Mesenchymal stem cell (in vitro differentiated cells and primary cell): ENCODE results near the gene MIF4GD.
A peak's percentile ranks its signal among the peaks of the same experiment; 100 is the strongest.

Experiments
- DNase-seq: peaks from one replicate; pipeline ENCODE4 v3.0.0-alpha.2; 2013
- H2AFZ ChIP-seq: one replicate; pipeline ENCODE4 v1.6.1; 2013; ENCODE audit warnings: low read depth, mild to moderate bottlenecking, control low read depth, inconsistent platforms, low read length, moderate library complexity
- H2AK5ac ChIP-seq: 2 replicates; pipeline ENCODE4 v1.6.1; 2013; ENCODE audit warnings: low read length, moderate library complexity, mild to moderate bottlenecking, inconsistent platforms; ENCODE audit not compliant: severe bottlenecking
- H2BK120ac ChIP-seq: one replicate; pipeline ENCODE4 v1.6.1; 2013; ENCODE audit warnings: low read depth, mild to moderate bottlenecking, inconsistent platforms, low read length, moderate library complexity
- H2BK12ac ChIP-seq, 2 experiments: one replicate each; pipeline ENCODE4 v1.6.1; 2013; ENCODE audit warnings: inconsistent platforms in 2 of 2, low read length in 2 of 2, mild to moderate bottlenecking in 2 of 2, moderate library complexity in 2 of 2, control low read depth in 1 of 2
- H2BK15ac ChIP-seq: one replicate; pipeline ENCODE4 v1.6.1; 2013; ENCODE audit warnings: mild to moderate bottlenecking, low read depth, inconsistent platforms; ENCODE audit not compliant: poor library complexity, severe bottlenecking
- H2BK5ac ChIP-seq: 2 replicates; pipeline ENCODE4 v1.6.1; 2013; ENCODE audit warnings: low read depth, mild to moderate bottlenecking, low read length, control low read depth, inconsistent platforms; ENCODE audit not compliant: poor library complexity, severe bottlenecking
- H3K14ac ChIP-seq, 2 experiments: one replicate each; pipeline ENCODE4 v1.6.1; 2013; ENCODE audit warnings: inconsistent platforms in 2 of 2, low read length in 2 of 2, control low read depth in 1 of 2, mild to moderate bottlenecking in 1 of 2, moderate library complexity in 1 of 2
- H3K18ac ChIP-seq, 2 experiments: one replicate each; pipeline ENCODE4 v1.6.1; 2013; ENCODE audit warnings: inconsistent platforms in 2 of 2, low read length in 2 of 2, control low read depth in 1 of 2, low read depth in 1 of 2, mild to moderate bottlenecking in 1 of 2
- H3K23ac ChIP-seq, 2 experiments: one replicate each; pipeline ENCODE4 v1.6.1; 2013; ENCODE audit warnings: inconsistent platforms in 2 of 2, low read length in 2 of 2, mild to moderate bottlenecking in 2 of 2, moderate library complexity in 2 of 2, control low read depth in 1 of 2
- H3K27ac ChIP-seq: 2 replicates; pipeline ENCODE4 v1.5.1; 2013; ENCODE audit warnings: mild to moderate bottlenecking, moderate library complexity, low read length, control low read depth, inconsistent platforms; ENCODE audit not compliant: poor library complexity, severe bottlenecking
- H3K27me3 ChIP-seq, 2 experiments: 2 replicates each; pipeline versions ENCODE4 v1.6.1 to v1.7.0; 2013; ENCODE audit warnings: low read length in 2 of 2, mild to moderate bottlenecking in 2 of 2, moderate library complexity in 2 of 2, control low read depth in 1 of 2, inconsistent platforms in 1 of 2; ENCODE audit not compliant: control insufficient read depth in 1 of 2, insufficient read depth in 1 of 2
- H3K36me3 ChIP-seq, 2 experiments: 2 replicates each; pipeline versions ENCODE4 v1.6.1 to v1.7.0; 2013; ENCODE audit warnings: low read length in 2 of 2, control low read depth in 1 of 2, inconsistent platforms in 1 of 2, low read depth in 1 of 2, mild to moderate bottlenecking in 1 of 2; ENCODE audit not compliant: insufficient read depth in 2 of 2, control insufficient read depth in 1 of 2
- H3K4ac ChIP-seq, 2 experiments: one replicate each; pipeline ENCODE4 v1.6.1; 2013; ENCODE audit warnings: inconsistent platforms in 2 of 2, low read length in 2 of 2, mild to moderate bottlenecking in 2 of 2, moderate library complexity in 2 of 2, control low read depth in 1 of 2, low read depth in 1 of 2
- H3K4me1 ChIP-seq: 2 replicates; pipeline ENCODE4 v1.6.1; 2013; ENCODE audit warnings: low read depth, low read length, control low read depth; ENCODE audit not compliant: control insufficient read depth, insufficient read depth
- H3K4me2 ChIP-seq: 2 replicates; pipeline ENCODE4 v1.6.1; 2013; ENCODE audit warnings: low read length, mild to moderate bottlenecking, inconsistent platforms; ENCODE audit not compliant: poor library complexity, severe bottlenecking
- H3K4me3 ChIP-seq, 2 experiments: 2 replicates each; pipeline versions ENCODE4 v1.5.1 to v1.7.0; 2013; ENCODE audit warnings: low read length in 2 of 2, mild to moderate bottlenecking in 2 of 2, control low read depth in 1 of 2, low read depth in 1 of 2; ENCODE audit not compliant: insufficient read depth in 1 of 2
- H3K79me1 ChIP-seq: replicated peaks from 2 replicates; pipeline ENCODE4 v1.6.1; 2013; ENCODE audit warnings: mild to moderate bottlenecking, control low read depth, low read length, inconsistent platforms; ENCODE audit not compliant: poor library complexity, severe bottlenecking
- H3K9ac ChIP-seq: 2 replicates; pipeline ENCODE4 v1.7.0; 2013; ENCODE audit warnings: mild to moderate bottlenecking, low read length, moderate library complexity
- H3K9me3 ChIP-seq: 2 replicates; pipeline ENCODE4 v1.7.0; 2013; ENCODE audit warnings: mild to moderate bottlenecking, low read length; ENCODE audit not compliant: control insufficient read depth
- H4K8ac ChIP-seq: one replicate; pipeline ENCODE4 v1.6.1; 2013; ENCODE audit warnings: inconsistent platforms, mild to moderate bottlenecking, low read length, moderate library complexity
- H4K91ac ChIP-seq: one replicate; pipeline ENCODE4 v1.6.1; 2013; ENCODE audit warnings: mild to moderate bottlenecking, low read length, inconsistent platforms
- WGBS: methylation state at CpG from one replicate; pipeline ENCODE4 v1.1.7; 2013; ENCODE audit warnings: mixed read lengths; 5-methylcytosine and 5-hydroxymethylcytosine counted together

The MIF4GD gene

GRCh38 chr17:75317671-75318070 is 46.6 kb upstream of the MIF4GD start:
- peaks cover 46 to 74% of the 10 kb centered on the region in 2 experiments for H3K36me3 ChIP-seq
- no peak overlapping the region for H2BK15ac ChIP-seq
- peaks cover 59% of the 10 kb centered on the region for H3K79me1 ChIP-seq
- H3K4ac ChIP-seq: no peak overlapping the region
- no peaks in the 10 kb centered on the region for H3K9me3 ChIP-seq
- no peak overlapping the region for H3K23ac ChIP-seq
- H3K27me3 ChIP-seq: no peaks in the 10 kb centered on the region
- H2BK12ac ChIP-seq: no peak overlapping the region
- no peak overlapping the region for H4K8ac ChIP-seq
- H2AFZ ChIP-seq: no peak overlapping the region
- DNase-seq: no peak
- H2AK5ac ChIP-seq: no peak overlapping the region
- no peak overlapping the region for H3K4me2 ChIP-seq
- H2BK5ac ChIP-seq: no peak overlapping the region
- H2BK120ac ChIP-seq: no peak overlapping the region
- H3K4me1 ChIP-seq: peaks cover 10% of the 10 kb centered on the region
- H4K91ac ChIP-seq: no peak overlapping the region
- H3K18ac ChIP-seq: no peak overlapping the region
- no peak overlapping the region for H3K27ac ChIP-seq
- no peak overlapping the region for H3K4me3 ChIP-seq
- H3K9ac ChIP-seq: no peak overlapping the region
- no peak overlapping the region for H3K14ac ChIP-seq
- WGBS: 89% methylated on average over 9 of the region's 11 CpGs

DNA sequence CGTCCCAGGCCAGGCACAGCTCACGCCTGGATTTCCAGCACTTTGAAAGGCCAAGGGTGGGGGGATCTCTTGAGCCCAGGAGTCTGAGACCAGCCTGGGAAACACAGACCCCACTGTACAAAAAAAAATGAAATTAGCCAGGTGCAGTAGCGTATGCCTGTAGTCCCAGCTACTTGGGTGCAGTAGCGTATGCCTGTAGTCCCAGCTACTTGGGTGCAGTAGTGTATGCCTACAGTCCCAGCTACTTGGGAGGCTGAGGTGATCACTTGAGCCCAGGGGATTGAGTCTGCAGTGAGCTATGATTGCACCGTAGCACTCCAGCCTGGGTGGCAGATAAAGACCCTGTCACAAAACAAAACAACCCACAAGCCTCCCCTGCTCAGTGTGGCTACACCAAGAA is 45.2 kb upstream of the MIF4GD start:
- no peak overlapping the region for H3K27ac ChIP-seq
- 82% methylated on average over 4 of the region's 5 CpGs for WGBS
- no peak overlapping the region for H4K91ac ChIP-seq
- H3K9ac ChIP-seq: no peak overlapping the region
- H4K8ac ChIP-seq: no peak overlapping the region
- H2BK120ac ChIP-seq: no peak overlapping the region
- H3K4me3 ChIP-seq: no peak overlapping the region
- no peak overlapping the region for H2AFZ ChIP-seq
- no peak overlapping the region for H2BK5ac ChIP-seq
- H3K14ac ChIP-seq: no peak overlapping the region
- no peaks in the 10 kb centered on the region for H3K9me3 ChIP-seq
- DNase-seq: no peak
- no peak overlapping the region for H2AK5ac ChIP-seq
- no peaks in the 10 kb centered on the region for H3K27me3 ChIP-seq
- peaks cover 50% of the 10 kb centered on the region for H3K79me1 ChIP-seq
- no peak overlapping the region for H3K4me2 ChIP-seq
- no peak overlapping the region for H3K18ac ChIP-seq
- peak overlapping the region in 1 of 2 experiments; percentile 70 for H3K23ac ChIP-seq
- no peak overlapping the region for H3K4ac ChIP-seq
- H2BK12ac ChIP-seq: peak overlapping the region in 1 of 2 experiments; percentile 41
- H3K4me1 ChIP-seq: peaks cover 9% of the 10 kb centered on the region
- no peak overlapping the region for H2BK15ac ChIP-seq
- peaks cover 38 to 63% of the 10 kb centered on the region in 2 experiments for H3K36me3 ChIP-seq

GRCh38 chr17:75315541-75316243 is 44.7 kb upstream of the MIF4GD start:
- Histone ChIP-seq H2BK15ac (no peak overlapping the region), H3K27me3 (no peaks in the 10 kb centered on the region), H3K4ac (no peak overlapping the region), H2AK5ac (no peak overlapping the region), H4K8ac (no peak overlapping the region), H3K4me3 (no peak overlapping the region), H3K9ac (no peak overlapping the region), H2BK5ac (no peak overlapping the region), H3K9me3 (no peaks in the 10 kb centered on the region), H4K91ac (no peak overlapping the region), H3K27ac (no peak overlapping the region), H3K36me3 (peaks cover 35 to 57% of the 10 kb centered on the region in 2 experiments), H3K18ac (no peak overlapping the region), H3K23ac (no peak overlapping the region), H2BK12ac (no peak overlapping the region), H2AFZ (no peak overlapping the region), H3K14ac (no peak overlapping the region), H3K79me1 (peaks cover 46% of the 10 kb centered on the region), H3K4me2 (no peak overlapping the region), H3K4me1 (peaks cover 9% of the 10 kb centered on the region), H2BK120ac (no peak overlapping the region)
- 89% methylated on average over 16 of the region's 19 CpGs for WGBS
- DNase-seq: peak; percentile 42

GRCh38 chr17:75313941-75314551 is 43.0 kb upstream of the MIF4GD start:
- Histone ChIP-seq H3K27ac (no peak overlapping the region), H3K9ac (no peak overlapping the region), H2BK12ac (no peak overlapping the region), H3K4me2 (no peak overlapping the region), H2BK120ac (no peak overlapping the region), H3K4me3 (no peak overlapping the region), H3K4me1 (peaks cover 11% of the 10 kb centered on the region), H4K8ac (no peak overlapping the region), H3K14ac (no peak overlapping the region), H2AFZ (no peak overlapping the region), H3K23ac (no peak overlapping the region), H2BK15ac (no peak overlapping the region), H2AK5ac (no peak overlapping the region), H3K4ac (no peak overlapping the region), H3K79me1 (peaks cover 37% of the 10 kb centered on the region), H3K18ac (no peak overlapping the region), H4K91ac (peak overlapping the region; percentile 12), H3K9me3 (no peaks in the 10 kb centered on the region), H3K27me3 (no peaks in the 10 kb centered on the region), H3K36me3 (peaks cover 19 to 46% of the 10 kb centered on the region in 2 experiments), H2BK5ac (no peak overlapping the region)
- WGBS: 88% methylated on average over 11 of the region's 14 CpGs
- DNase-seq: peak; percentile 10
